CD4-positive, alpha-beta T cell treated with Interleukin-4 for 4 hours (primary cell): ENCODE measurements around the gene ZDHHC11B.

ENCODE experiments used
- DNase-seq: peaks from one replicate; pipeline ENCODE4 v3.0.0-alpha.2; 2020

Gene ZDHHC11B

DNA sequence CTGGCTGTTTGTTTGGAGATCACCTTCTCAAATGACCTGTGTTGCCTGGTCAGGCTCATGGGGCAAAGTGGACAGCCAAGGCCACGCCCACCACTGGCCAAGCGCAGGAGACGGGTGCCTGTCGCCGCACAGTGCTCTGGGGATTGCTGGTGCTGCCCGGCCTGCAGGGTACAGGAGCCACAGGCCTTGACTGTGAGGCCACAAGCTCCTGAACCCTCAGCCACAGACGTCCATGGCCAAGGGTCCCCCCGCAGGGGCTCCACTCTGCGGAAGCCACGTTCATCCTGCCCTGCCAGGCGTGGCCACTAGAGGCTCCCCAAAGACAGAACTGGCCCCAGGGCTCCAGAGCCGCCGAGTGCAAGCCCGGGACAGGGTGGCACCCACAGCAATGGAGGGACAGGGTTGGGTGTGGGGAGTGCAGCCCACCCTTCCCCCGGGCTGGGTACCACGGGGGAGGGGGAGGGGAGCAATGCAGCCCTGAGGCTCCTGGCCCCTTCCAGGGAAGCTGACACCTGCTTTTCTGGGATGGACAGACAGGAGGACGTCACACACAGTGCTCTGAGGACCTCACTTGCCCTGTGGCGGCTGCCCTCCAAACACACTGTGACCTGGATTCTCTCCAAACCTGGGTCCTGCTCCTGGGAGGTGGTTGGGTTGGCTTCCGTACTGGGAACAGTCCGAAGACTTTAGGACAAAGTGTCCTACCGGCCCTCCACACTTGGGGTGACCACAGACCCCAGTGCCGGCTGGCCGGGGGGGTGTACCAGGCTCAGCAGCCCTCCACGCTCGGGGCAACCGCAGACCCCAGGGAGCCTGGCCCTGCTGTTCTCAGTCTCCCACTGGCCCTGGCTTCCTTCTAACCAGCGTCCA is 112.8 kb downstream of the ZDHHC11B start:
- DNase-seq, result peak; percentile 71

DNA sequence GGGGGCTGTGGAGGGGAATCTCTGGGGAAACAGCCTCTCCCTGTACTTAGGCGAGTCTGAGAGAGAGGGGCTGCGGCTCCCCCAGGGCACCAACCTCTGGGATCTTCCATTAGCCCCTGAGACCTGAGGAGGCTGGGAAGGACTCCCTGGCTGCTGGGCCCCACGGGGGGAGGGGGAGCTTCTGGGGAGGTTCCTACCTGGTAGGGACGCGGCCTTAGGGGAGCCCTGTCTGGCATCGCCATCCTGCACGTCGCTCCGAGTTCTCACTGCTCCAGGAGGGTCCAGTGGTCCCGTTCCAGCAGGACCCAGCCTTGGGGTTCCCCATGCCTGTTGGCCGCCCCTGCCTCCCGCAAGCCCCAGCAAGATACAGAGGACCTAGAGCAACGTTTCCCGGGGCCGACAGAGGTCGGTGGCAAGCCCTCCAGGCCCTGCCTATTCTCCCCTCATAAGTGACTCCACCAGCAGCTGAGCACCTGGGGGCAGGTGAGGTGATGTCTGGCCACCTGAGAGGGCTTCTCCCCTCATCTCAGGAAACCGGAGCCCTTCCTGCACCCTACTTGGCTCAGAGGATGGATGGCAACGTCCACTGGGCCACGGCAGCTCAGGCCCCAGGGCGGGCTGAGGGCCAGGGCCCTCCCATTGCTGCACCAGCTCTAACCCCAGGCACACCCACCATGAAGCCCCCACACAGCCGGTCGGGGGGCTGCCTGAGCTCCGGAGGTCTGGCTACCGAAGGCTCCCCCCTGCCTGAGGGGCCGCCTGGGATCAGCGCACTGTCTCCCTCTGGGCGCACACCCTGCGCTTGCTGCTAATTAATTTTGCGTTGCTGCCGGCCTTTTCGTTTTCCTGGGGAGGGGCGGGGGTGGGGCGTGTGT is 113.9 kb downstream of the ZDHHC11B start:
- no peak for DNase-seq

DNA sequence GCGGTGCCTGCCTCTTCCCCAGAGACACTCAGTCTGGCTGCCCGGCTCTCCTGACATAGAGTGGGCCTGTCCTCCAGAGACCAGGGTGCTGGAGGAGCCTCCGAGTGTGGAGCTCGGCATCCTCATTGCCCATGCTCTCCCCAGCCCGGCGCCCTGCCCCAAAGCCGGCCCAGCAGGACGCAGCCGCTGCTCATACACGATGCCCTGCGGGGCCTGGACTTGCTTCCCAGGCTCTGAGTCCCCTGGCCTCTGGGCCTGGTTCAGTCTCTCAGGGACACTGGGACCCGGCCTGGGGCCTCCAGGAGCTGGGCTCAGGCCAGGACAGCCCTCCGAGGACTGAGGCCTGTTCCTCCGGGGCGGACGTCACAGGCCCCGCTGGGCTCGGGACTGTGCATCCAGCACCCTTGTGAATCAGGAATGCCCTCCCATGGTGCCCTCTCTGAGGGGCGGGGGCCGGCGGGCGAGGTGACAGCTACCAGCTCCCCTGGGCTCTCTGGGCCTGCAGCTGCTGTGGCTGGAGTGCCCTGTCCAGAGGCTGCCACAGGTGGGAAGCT is 114.6 kb downstream of the ZDHHC11B start:
- no peak for DNase-seq

DNA sequence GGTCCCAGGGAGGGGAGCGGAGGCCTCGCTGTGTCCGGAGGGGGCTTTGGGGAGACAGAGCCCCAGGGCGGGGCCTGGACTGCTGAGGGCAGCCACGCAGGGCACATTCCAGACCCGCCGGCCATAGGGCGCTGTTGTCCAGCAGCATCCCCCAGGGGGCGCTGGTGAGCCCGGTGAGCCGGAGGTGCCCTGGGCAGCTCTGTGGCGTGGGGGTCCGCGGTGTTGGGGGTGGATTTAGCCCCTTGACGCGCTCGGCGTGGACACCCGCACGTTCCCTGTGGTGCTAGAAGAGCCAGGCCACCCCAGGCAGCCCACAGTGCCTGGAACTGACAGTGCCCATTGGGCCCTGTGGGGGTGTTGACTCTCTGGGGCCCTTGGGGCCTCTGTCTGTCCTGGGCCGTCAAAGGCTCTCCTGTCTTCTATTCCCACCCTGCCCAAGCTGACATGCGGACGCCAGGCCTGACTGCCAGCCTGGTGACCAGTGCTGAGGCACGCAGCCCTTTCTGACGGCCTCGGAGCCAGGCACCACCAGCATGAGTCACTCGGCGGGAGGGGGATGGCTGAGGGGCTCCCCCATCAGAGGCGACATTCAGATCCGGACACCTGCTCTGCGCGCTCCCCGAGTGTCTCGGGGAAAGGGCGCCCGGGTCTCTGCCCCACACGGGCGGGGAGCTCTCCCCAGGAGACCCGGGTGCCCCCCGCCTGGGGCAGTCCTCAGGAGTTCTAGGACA is 115.3 kb downstream of the ZDHHC11B start:
- peak; percentile 31 for DNase-seq

DNA sequence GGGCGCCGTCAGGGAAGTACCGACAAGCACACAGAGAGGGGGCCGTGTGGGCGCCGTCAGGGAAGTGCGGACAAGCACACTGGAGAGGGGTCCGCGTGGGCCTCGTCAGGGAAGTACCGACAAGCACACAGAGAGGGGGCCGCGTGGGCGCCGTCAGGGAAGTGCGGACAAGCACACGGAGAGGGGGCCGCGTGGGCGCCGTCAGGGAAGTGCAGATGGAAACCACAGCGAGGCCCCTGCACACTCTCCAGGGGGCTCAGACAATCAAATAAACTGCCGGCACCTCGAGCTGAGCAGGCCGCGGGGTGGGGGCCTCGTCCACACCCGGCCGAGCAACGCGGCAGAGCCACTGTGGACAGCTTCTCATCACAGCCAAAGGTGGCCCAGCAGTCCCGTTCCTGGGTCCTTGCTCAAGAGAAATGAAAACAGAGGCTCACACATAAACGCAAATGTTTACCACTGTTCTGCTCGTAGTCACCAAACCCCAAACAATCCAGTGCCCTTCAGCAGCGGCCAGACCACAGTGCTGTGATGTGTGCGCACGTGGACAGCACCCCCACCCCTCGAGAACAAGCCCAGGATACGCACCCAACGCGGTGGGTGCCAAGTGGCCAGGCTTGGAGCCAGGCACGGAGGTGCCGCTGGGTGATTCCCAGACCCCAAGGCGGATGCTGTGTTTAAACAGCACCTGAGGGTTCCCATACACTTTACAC is 116.1 kb downstream of the ZDHHC11B start:
- DNase-seq, result no peak

DNA sequence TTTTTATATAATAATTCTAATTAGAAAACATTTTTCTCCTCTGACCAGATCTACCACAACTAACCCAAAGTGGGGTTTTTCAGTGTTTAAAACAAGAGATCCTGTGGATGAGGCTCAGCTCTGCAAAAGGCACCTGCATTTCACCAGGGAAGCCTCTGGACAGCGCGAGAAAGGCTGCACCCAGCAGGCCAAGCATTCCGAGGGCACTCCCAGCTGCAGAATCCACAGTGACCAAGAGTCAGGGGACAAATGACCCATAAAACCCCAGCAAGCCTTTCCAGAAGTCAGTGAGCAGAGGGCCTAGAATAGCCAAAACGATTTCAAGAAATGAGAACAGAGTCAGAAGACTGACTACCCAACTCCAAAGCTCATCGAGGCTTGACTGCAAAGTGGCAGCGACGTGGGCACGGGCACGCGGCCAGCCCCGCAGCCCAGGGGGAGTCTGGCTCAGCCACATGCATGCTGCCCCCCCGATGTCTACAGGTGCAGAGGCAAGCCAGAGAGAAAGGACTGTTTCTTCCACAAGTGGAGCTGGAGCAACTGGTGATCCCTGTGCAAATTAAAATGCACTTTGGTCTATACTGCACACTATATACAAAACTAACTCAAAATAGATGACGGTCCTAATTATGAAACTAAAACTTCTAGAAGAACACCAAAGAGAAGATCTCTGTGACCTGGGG is 117.6 kb downstream of the ZDHHC11B start:
- DNase-seq, result no peak

DNA sequence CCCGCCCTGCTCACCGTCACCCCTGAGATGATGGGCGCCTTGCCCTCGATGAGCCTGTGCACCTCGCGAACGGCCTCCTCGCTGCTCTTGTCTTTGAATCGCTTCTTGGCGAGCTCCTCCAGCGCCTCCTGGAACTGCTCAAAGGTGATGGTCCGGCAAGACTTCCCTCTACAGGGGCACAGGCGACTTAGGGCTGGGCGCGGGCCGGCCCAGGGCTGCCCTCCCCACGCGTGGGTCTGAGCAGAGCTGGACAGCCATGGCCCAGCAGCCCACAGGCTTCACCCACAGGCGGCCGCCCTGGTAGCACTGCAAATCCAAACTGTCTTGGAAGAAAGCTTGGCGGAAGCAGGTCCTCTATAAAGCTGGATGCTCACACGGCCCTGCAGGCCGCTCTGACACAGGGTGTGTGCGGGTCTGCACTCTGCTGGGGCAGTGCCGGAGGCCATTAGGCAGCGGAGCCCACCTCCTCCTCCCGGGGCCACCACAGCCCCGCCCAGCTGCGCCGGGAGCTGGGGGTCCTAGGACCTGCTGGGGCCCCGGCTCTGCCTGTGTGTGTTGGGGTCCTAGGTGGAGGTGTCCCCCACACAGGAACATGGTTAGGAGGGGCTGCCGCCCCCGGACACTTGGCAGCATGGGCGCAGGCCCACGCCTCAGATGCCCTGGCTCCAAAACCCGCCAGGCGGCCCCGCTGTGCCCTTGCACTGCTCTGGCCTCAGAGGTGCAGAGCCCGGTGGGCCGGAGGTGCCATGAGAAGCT is 118.4 kb downstream of the ZDHHC11B start:
- no peak for DNase-seq

DNA sequence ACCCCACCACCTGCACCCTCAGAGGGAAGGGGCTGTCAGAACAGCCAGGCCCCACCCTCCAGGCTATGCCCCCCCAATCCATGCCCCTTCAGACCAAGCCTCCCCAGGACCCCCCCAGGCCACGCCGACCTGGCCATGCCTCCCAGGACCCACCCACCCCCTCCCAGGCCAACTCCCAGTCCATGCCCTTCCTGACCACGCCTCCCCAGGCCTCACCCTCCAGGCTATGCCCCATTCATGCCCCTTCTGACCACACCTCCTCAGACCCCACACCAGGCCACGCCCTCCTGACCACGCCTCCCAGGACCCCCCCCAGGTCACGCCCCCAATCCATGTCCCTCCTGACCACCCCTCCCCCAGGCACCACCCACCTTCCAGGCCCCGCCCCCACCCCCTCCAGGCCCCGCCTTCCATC is 119.0 kb downstream of the ZDHHC11B start:
- no peak for DNase-seq

DNA sequence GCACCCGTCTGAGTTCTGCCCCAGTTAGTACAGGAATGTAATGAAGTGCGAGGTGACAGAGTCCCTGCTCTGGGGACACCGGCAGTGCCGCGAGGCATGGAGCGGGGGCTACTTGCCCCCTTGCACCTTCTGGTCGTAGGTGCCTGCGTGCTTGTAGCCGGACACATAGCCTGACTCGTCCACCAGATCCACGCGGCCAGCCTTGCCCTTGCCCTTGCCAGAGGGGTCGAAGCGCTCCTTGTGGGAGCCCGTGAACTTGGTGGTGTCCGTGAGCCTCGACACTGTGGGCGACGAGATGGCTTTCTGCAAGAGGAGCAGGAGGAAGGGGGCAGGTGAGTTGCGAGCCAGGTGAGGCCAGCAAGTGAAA is 119.6 kb downstream of the ZDHHC11B start:
- no peak for DNase-seq

DNA sequence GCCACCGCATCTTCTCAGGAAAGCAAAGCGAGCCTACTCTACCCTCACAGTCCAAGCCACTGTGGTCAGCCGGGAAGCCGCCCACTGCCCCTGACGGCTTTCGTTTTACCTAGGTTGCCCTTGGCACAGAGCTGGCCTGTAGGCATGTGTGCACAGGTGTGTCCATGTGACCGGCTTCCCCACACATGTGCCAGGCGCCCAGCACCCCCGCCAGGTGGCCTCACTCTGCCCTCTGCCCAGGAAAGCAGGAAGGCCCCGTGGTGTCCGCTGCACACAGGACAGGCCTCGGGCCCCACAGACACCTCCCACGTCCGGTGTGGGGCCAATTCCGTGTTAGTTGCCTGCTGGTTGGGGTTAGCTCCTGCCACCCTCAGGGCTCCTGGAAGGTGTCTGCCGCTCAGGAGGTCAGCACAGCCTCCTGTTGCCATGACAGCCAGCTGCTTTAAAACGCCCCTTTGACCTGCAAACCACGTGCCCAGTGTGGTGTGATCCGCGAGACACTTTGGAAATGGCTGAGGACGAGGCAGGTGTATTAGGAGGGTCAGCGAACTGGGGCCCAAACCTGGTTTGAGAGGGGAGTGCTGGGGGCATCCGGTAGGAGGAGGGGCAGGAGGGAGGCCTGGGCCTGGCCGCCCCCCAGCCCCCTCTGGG is 120.1 kb downstream of the ZDHHC11B start:
- DNase-seq, result no peak

DNA sequence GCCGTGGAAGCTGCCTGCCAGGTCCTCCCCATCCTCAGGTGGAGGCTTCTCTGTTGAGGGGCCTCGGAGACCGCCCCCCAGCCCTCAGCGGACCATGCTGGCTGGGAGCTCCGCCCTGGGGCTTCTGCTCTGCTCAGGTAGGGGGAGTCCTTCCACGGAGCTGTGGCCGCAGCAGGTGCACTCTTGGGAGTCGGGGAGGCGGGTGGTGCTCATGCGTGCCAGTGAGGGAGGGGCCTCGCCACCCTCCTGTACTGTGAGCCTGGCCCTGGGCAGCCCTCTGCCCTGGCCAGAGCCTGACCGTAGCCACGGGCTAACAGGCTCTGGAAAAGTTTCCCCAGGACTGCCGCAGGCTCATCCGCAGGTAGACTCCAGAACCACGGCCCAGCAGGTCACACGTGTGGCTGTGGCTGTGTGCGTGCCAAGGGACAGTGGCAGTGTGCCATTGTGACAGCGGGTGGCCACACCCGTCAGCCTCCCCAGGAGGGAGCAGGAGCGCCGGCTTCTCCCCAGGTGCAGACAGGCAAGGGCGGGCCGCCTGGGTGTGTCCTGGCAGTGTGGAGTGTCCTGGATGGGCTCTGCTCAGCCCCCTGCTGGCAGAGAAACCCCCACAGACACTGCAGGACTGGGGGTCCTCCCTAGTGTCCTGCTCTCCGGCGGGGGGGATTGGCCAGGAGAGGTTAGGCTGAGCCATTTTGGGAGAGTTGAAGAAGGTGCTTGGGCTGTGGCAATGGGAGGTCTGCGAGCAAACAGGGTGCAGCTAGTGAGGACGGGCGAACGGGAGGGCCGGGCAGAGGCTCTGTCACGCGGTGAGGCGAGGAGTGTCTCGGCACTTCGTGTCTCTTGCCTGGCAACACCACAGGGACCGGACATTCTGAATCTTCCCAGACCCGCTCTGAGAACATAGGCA is 120.8 kb downstream of the ZDHHC11B start:
- DNase-seq, result no peak

DNA sequence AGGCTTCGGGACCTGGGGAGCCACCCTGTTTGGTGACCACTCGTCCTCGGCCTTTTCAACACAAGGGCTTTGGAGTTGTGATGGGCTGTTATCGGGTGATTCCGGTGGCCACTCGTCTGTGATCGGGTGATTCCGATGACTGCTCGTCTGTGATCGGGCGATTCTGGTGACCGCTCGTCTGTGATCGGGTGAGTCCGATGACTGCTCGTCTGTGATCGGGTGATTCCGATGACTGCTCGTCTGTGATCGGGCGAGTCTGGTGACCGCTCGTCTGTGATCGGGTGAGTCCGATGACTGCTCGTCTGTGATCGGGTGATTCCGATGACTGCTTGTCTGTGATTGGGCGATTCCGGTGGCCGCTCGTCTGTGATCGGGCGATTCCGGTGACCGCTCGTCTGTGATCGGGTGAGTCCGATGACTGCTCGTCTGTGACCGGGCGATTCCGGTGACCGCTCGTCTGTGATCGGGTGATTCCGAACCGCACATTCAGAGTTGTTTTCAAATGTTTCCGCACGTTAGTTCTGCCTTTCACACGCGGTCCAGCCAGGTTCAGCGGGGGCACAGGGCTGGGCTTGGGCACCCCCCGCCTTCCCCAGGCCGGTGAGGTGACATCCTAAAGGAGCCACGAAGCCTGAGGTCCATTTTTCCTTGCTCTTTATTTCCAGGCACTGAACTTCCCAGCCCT is 121.6 kb downstream of the ZDHHC11B start:
- DNase-seq, result no peak

DNA sequence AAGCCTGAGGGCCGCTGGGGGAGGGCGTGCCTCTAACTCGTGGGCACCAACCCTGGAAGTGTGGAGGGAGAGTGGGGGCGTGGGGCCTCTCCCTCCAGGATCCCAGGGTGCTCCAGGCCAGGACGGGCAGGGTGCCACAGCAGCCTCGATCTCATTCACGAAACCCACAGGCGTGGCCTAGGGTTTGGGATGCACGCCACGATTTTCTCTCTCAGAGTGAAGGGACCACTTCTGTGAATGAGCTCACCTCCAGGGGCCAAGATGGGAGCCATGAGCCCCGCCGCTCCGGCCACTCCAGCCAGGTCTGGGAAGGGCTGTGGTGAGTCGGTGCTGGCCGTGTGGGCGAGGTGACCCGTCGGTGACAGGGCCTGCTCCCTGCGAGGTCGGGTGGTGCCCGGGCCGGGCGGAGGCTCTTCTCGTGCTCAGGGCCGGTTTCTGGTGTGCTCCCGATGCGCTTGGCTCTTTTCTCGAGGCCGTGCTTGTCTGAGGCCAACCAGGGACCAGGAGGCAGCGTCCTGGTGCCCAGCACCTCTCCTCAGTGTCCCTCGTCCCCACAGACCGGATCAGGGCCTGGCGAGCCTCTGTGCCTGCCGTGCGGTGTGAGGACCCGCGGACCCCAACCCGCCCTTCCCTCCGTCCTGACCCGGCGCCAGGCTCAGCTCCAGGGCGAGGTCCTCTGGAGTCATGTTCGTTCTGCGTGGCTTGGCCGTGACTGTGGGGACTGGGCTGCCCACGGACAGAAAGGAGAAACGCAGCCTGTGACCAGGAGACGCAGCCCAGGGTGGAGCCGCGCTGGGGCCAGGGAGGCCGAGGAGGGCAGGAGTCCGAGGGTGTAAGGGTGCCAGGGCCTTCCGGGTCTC is 122.4 kb downstream of the ZDHHC11B start:
- DNase-seq, result no peak

DNA sequence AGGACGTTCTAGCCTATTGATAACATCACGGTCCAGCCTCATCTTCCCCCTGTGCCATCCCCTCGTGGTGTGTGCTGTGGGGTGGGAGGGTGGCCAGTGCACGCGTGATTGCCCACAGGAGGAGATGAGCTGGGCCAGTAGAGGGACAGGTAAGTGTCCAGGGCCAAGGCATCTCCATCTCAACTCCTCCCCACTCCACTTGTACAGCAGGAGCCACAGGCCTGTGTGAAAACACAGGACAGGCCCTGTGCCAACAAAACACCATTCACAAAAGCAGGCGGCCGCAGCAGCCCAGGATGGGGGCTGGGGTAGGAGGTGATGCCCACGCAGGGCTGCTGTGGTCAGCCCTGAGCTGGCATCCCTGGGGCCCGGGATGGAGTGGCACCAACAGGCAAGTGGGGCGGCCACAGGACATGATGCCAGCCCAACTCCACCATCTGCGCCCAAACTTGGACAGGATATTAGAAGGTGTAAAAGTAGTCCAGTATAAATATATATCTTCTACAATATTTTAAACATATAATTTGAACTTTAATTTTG is 124.0 kb downstream of the ZDHHC11B start:
- no peak for DNase-seq
